GM15510 (cell line): Measurements from ENCODE around the gene WRAP73.

Experiments used
- POLR2A ChIP-seq: IDR thresholded peaks from 3 replicates; pipeline ENCODE4 v1.6.1; 2011; ENCODE audit warnings: borderline replicate concordance; ENCODE audit not compliant: insufficient read length; ENCODE audit errors: extremely low read depth

The WRAP73 gene

DNA sequence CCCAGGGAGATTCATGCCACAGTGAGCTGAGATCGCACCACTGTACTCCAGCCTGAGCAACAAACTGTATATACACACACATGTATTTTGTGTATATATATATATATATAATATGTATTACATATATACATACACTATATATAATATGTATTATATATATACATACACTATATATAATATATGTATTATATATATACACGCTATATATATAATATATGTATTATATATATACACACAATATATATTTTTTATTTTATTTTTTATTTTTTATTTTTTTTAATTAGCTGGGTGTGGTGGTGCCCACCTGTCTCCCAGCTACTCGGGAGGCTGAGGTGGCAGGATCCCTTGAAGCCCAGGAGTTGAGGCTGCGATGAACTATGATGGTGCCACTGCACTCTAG, 11.7 kb upstream of the WRAP73 start:
- no peak for TF ChIP-seq POLR2A

DNA sequence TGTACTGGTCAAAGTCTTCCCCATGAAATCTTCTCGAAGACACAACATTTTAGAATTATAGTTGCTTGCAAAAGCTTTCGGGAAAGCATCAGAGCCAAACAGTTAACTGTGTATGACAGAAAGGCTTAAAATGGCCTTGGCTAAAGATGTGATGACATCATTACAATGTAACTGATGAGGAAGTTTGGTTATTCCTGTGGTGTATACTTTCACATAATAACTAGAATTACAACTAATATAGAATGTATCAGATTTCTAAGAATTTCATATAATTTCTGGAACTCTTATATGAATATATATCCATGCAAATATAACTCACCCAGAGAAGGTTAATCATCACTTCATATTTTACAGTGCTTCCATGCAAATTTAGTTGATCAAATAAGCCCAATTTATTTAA, 10.8 kb upstream of the WRAP73 start:
- TF ChIP-seq POLR2A, result no peak

DNA sequence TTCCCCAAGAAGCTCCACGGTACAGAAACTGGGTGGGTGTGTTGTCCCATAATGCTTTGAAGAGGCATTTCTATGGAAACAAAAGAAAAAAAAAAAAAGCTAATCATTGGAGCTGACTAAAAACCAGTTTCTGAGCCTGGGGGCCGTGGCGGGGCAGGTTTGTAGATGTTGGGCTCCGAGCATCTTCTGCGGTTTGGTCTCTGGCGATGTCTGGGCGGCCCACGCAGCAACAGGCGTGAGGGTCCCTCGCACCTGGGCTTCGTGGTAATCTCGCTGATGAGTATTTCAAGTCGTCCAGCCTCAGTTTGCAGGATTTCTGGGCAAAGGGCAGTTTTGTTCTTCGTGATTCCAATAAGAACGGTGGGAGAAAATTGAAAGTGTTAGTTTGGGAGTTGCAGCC, 9.2 kb upstream of the WRAP73 start:
- no peak for TF ChIP-seq POLR2A

DNA sequence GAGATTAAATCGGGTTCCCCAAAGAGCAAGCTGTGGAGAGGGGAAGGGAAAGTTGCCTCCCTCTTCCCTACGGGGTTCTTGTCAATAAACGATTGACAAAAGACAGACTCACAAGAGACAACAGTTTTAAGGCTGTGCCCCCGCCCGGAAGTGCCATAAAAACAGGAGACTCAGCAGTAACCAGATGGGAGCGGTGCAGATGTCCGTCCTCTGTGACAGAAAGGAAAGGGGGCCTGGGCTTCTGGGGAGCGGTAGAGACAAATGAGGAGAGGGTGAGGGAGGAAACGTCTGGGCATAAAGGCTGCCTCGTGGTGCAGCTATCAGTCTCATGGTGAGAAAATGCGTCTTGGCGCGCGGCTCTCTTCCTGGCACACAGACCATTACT, 8.3 kb upstream of the WRAP73 start:
- TF ChIP-seq POLR2A, result no peak

- TF ChIP-seq POLR2A, result no peak
Measured at GRCh38 chr1:3657578-3658230, 7.8 kb upstream of the WRAP73 start.

GRCh38 chr1:3657096-3657475, 7.2 kb upstream of the WRAP73 start:
- no peak for TF ChIP-seq POLR2A

GRCh38 chr1:3656450-3657095, 6.7 kb upstream of the WRAP73 start:
- TF ChIP-seq POLR2A, result no peak

DNA sequence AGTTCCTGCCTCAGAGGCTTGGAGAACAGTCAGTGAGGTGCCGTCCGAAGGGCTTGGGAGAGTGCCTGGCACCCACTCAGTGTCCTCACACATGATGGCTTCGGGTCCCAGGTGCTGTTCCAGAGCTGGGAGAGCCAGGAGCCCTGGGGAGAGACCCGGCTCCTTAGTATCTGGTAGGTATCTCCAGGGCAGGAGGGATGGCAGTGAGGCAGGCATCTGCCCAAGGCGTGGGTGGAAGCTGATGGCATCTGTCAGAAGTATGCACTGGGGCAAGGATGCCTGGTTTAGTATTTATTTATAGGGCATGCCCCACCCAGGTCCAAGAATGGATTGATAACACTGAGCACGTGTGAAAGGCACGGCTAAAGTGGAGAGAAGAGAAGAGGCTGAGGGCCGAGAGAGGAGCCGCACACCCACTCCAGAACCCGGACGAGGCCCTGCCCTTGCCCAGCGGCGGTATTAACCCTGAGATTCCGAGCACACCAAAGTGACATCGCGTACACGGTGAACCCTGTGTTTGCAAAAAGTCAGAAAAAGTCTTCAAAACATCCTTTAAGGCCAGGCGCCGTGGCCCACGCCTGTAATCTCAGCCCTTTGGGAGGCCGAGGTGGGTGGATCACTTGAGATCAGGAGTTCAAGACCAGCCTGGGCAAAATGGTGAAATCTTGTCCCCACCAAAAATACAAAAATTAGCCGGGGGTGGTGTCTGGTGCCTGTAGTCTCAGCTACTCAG, 4.8 kb upstream of the WRAP73 start:
- TF ChIP-seq POLR2A, result no peak

DNA sequence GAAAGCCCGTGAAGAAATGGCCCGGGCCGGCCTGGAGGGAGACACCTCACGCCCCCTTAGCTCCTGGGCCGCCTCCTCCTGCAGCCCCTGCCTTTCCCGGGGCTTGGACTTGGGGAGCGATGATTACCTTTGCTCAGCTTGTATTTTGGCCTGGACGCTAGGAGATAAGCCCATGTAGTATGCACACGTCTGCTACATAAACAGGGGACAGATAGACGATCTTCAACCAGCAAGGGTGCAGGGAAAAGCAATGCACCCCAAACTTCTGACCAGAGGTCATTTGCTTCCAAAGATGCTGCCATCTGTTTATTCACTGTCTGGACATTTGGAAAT, 3.3 kb upstream of the WRAP73 start:
- no peak for TF ChIP-seq POLR2A

GRCh38 chr1:3652548-3653285, 2.8 kb upstream of the WRAP73 start:
- TF ChIP-seq POLR2A, result peak; percentile 41

- no peak for TF ChIP-seq POLR2A
Measured at GRCh38 chr1:3651930-3652547, 2.1 kb upstream of the WRAP73 start, which contains the start of gene TP73. Gene TP73 (plus strand): TSS chr1:3652516. CDS start chr1:3682366, 29,850 bp downstream.

- no peak for TF ChIP-seq POLR2A
Measured at GRCh38 chr1:3651026-3651929, 1.4 kb upstream of the WRAP73 start.

GRCh38 chr1:3650248-3651025, 534 bp upstream of the WRAP73 start:
- TF ChIP-seq POLR2A, result no peak
